GM18870 (cell line): ENCODE data around the gene CCDC82.

ENCODE experiments used
- ATAC-seq: cut with Tn5 transposase; IDR thresholded peaks from one replicate; pipeline ENCODE4 v1.9.1; 2021; ENCODE audit warnings: moderate library complexity; ENCODE audit not compliant: unreplicated experiment

Gene CCDC82

DNA sequence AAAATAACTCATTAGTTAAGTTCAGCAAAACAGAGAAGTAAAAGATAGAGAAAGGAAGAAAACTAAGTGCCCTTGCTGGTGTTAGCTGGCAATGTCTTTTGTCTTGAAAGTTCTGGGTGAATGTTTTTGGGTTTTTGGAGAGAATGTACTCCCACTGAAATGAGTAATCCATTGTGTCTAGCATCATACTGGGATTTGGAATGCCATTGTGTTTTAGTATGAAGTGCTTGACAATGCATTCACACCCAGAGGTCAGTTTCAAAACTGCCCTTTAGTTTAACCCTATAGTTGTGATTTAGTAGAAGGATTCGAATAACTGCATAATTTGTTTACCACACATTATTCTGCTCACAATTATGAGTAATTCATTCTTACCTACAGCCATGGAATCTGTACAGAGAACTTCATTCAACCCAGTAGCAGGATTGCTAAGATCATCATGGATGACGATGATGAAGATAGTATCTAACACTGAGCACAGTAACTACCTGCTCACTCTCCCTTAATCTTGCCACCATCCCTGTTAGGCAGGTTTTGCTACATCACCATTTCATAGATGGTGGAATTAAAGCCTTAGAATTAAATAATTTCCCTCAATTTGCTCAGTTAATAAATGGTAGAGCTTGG is 80.6 kb downstream of the CCDC82 start:
- ATAC-seq: no peak

DNA sequence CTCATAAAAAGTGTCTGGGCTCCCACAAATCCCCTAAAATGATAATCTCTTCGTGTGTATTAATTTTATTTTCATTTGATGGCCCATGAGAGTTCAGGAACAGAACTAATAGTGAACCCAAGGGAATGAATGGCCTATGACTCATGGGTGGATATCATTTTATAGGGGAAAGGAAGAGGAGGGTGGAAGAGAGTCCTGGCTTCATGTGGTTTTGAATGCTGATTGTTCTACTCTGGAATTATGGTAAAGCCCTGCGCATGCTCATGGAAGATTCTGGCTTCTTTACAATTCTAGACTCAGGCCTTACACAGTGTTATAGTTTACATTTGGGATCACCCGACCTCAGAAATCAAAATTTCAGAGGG is 82.0 kb downstream of the CCDC82 start:
- ATAC-seq: no peak

DNA sequence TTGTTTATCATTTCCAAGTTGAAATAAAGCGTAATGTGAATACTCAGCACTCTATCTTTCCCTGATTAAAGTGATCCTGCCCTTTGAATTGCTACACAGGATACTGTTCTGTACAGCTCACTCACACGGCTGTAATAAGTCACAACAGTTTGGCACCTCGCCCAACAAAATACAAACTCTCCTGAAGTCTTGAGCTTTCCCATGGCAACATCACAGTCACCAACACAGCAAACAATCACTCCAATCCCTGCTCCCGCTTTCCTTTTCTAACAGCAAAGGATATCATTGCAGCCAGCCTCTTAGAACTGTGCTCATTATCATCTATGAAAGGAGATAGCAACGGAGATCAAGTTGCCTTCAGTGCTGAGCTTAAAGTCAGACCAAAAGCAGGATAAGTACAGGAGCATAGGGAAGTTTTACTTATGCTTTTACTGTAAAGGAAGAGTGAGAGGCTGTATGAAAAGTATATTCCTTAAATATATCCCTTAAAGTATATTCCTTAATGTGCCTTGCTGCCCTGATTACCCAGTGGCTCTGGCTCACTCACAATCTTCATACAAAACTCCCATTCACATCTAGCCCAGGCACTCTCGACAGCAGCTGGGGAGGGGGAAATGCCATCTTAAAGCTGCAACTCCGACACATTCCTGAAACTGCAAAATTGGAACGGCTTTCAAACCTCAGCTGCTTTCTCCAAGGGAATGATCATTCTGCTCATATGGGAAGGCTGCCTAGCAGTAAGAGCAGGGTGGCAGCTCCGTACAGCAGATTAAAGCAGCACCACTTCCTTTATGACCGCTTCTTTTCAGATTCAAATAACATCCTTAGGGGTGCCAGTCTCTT is 82.6 kb downstream of the CCDC82 start:
- ATAC-seq: no peak

DNA sequence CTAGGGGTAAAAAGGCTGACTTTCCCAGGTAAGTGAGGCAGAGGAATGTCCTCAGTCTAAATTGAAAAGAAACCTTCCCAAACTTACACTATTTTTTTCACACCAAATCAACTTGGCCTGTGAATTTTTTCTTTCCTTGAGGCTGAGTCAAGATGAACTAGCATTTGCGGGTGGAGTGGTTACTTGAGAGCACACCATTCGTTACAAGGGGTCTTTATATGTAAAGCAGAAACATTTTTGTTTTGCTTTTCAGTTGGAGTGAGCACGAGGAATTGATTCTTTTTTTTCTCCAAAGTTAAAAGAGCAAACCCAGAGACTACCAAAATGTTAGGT is 83.1 kb downstream of the CCDC82 start:
- ATAC-seq: no peak

DNA sequence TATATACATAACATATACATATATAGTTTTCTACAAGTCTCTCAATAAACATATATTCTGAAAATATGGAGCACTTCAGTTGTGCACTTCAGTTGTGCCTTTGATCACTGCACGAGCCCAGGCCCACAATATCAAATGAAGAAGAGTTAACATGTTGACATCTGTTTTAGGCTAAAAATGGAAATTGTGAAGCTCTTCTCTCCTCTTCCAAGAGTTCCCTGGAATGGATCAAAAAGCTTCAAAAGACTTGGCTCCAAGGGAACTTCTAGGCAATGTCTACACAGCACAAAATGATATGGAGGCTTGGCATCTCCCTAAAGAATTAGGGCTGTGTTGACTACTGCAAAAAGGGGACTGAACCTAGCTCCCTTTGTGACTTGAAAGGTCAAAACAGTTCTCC is 83.6 kb downstream of the CCDC82 start:
- ATAC-seq: no peak

DNA sequence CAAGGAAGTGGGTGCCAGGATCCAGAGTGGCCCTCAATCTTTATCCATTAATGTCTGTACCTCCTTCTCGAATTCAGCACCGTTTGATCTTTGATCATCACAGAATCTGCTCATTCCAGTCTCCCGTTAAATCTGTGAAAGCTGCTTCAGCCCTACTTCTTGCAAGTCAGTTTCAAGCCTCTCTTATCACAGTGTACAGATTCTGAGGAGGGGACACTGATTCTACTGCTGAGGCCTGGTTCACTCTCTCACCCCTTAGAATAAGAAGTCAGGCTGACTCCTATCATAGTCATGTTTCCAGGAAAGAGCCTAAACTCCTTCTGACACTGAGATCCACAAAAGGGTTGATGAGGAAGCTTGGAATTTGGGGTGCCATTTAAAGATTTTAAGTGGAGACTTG is 85.7 kb downstream of the CCDC82 start:
- ATAC-seq: no peak

DNA sequence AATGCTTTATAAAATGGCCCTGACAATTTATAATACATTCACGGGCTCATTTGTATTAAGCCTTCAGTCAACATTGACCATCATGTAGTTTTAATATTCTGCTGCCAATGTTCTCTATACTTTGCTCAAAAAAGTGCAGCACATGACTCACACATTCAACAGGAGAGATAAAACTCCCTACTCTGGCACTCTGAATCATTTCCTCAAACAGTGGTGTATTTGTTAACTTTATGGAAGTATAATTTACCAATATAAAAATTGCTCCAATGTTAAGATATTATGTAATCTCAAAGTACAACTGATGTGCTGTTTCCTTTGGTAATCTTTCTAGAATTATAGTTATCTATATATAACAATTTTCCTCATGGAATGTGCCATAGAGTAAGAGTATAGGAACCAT is 86.6 kb downstream of the CCDC82 start:
- ATAC-seq: no peak
